ENCODE data around the gene GTF2H4.

- TF ChIP-seq CTCF (IDR thresholded peaks at IDR 0.05; ENCODE audit: low read depth, low read length, missing input control) = no peak
- TF ChIP-seq, protein P1, sequence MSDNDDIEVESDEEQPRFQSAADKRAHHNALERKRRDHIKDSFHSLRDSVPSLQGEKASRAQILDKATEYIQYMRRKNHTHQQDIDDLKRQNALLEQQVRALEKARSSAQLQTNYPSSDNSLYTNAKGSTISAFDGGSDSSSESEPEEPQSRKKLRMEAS (IDR thresholded peaks at IDR 0.05) = no peak
- TF ChIP-seq, protein P2, sequence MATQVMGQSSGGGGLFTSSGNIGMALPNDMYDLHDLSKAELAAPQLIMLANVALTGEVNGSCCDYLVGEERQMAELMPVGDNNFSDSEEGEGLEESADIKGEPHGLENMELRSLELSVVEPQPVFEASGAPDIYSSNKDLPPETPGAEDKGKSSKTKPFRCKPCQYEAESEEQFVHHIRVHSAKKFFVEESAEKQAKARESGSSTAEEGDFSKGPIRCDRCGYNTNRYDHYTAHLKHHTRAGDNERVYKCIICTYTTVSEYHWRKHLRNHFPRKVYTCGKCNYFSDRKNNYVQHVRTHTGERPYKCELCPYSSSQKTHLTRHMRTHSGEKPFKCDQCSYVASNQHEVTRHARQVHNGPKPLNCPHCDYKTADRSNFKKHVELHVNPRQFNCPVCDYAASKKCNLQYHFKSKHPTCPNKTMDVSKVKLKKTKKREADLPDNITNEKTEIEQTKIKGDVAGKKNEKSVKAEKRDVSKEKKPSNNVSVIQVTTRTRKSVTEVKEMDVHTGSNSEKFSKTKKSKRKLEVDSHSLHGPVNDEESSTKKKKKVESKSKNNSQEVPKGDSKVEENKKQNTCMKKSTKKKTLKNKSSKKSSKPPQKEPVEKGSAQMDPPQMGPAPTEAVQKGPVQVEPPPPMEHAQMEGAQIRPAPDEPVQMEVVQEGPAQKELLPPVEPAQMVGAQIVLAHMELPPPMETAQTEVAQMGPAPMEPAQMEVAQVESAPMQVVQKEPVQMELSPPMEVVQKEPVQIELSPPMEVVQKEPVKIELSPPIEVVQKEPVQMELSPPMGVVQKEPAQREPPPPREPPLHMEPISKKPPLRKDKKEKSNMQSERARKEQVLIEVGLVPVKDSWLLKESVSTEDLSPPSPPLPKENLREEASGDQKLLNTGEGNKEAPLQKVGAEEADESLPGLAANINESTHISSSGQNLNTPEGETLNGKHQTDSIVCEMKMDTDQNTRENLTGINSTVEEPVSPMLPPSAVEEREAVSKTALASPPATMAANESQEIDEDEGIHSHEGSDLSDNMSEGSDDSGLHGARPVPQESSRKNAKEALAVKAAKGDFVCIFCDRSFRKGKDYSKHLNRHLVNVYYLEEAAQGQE (IDR thresholded peaks at IDR 0.05) = no peak
- no peak for TF ChIP-seq GABPA (IDR thresholded peaks at IDR 0.05 in 1 of 2, conservative IDR thresholded peaks at IDR 0.05 in 1 of 2)
- no peak for TF ChIP-seq TAF1 (conservative IDR thresholded peaks at IDR 0.05)
- TF ChIP-seq, protein P3, sequence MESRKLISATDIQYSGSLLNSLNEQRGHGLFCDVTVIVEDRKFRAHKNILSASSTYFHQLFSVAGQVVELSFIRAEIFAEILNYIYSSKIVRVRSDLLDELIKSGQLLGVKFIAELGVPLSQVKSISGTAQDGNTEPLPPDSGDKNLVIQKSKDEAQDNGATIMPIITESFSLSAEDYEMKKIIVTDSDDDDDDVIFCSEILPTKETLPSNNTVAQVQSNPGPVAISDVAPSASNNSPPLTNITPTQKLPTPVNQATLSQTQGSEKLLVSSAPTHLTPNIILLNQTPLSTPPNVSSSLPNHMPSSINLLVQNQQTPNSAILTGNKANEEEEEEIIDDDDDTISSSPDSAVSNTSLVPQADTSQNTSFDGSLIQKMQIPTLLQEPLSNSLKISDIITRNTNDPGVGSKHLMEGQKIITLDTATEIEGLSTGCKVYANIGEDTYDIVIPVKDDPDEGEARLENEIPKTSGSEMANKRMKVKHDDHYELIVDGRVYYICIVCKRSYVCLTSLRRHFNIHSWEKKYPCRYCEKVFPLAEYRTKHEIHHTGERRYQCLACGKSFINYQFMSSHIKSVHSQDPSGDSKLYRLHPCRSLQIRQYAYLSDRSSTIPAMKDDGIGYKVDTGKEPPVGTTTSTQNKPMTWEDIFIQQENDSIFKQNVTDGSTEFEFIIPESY (IDR thresholded peaks at IDR 0.05) = no peak
Measured at GRCh38 chr6:30938730-30939129, 30.7 kb downstream of the GTF2H4 start.
